Eye (tissue), 1 donor: ENCODE measurements around the gene CRIP1.

Experiments used
- DNase-seq: peaks from one replicate; pipeline ENCODE4 v3.0.0-alpha.2; 2015

The CRIP1 gene

GRCh38 chr14:105482486-105483110, 4.1 kb upstream of the CRIP1 start:
- DNase-seq = peak; percentile 12

GRCh38 chr14:105483300-105484068, 3.2 kb upstream of the CRIP1 start:
- DNase-seq = peak; percentile 11

GRCh38 chr14:105484069-105484996, 2.4 kb upstream of the CRIP1 start:
- peak; percentile 34 for DNase-seq

GRCh38 chr14:105484997-105485393, 1.7 kb upstream of the CRIP1 start:
- no peak for DNase-seq

GRCh38 chr14:105485739-105486162, 935 bp upstream of the CRIP1 start:
- DNase-seq = peak; percentile 81

- DNase-seq = peak; percentile 58
These were observed 325 bp downstream of the CRIP1 start for GRCh38 chr14:105486974-105487448.

GRCh38 chr14:105487449-105487985, 831 bp downstream of the CRIP1 start:
- no peak for DNase-seq

- no peak for DNase-seq
These were observed 1.5 kb downstream of the CRIP1 start for GRCh38 chr14:105487986-105488777.

GRCh38 chr14:105488781-105489541, 2.3 kb downstream of the CRIP1 start:
- peak; percentile 24 for DNase-seq

GRCh38 chr14:105489542-105490266, 3.0 kb downstream of the CRIP1 start:
- peak; percentile 96 for DNase-seq

GRCh38 chr14:105490267-105490571, 3.5 kb downstream of the CRIP1 start:
- no peak for DNase-seq

GRCh38 chr14:105490572-105491365, 4.1 kb downstream of the CRIP1 start, which contains the start of gene TEDC1:
TEDC1 (plus strand) TSS chr14:105491246; CDS start chr14:105491376, 130 bp downstream.
- DNase-seq = peak; percentile 100

GRCh38 chr14:105491366-105491973, 4.8 kb downstream of the CRIP1 start:
- peak; percentile 78 for DNase-seq

GRCh38 chr14:105492031-105492970, 5.6 kb downstream of the CRIP1 start:
- no peak for DNase-seq

GRCh38 chr14:105492971-105493871, 6.5 kb downstream of the CRIP1 start:
- DNase-seq = no peak

- no peak for DNase-seq
These were observed 7.4 kb downstream of the CRIP1 start for GRCh38 chr14:105493921-105494605.
